HG02840 (cell line): ENCODE results near the gene ABLIM3.
"Not testable (repeated sequence)": the region's sequence is repeated elsewhere in the genome, so short reads cannot be mapped to it uniquely, and the experiment has no call there.

Source experiments
- ATAC-seq: cut with Tn5 transposase; IDR thresholded peaks from one replicate; pipeline ENCODE4 v1.9.1; 2021; ENCODE audit warnings: mild to moderate bottlenecking, moderate library complexity, moderate number of reproducible peaks; ENCODE audit not compliant: unreplicated experiment, low FRiP score

ABLIM3 gene

DNA sequence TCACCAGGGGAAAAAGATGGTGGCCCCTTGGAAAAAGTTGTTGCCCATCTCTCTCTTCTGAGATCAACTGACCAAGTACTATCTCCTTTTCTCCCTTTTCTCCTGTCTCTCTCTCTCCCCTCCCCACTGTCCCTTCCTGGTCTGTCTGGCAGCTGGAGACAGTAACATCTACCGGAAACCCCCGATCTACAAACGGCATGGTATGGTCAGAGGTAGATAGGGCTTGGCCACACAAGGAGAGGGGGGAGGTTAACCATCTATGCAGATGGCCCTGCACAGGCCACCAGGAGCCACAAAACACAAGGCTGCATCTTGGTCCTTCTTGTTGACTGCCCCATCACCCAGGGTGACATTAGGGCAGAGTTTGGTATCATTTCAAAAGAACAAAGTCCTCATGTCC lies 101.0 kb downstream of the ABLIM3 start:
- no peak for ATAC-seq

DNA sequence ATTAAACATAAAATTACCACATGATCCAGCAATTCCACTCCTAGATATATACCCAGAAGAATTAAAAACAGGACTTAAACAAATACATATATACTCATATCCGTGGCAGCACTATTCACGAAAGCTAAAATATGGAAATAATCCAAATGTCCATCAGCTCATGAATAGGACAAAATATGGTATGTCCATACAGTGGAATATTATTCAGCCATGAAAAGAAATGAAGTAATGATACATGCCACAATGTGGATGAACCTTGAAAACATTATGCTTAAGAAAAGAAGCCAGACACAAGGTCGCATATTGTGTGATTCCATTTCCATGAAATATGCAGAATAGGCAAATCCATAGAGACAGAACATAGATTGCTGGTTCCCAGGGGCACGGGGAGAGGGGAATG lies 105.6 kb downstream of the ABLIM3 start:
- no peak for ATAC-seq

DNA sequence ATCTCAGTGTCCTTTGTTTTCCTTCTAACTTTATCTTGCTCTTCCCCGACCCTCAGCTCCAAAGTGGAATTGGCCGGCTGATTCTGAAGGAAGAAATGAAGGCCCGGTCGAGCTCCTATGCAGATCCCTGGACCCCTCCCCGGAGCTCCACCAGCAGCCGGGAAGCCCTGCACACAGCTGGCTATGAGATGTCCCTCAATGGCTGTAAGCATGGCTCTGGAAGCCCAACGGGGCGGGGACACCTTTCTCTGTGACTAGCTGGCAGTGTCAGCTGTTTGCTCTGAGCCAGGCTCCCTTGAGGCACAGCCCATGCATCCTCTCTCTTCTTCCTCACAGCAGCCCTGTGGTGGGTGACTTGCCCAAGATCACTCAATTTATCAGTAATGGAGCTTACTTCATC lies 106.4 kb downstream of the ABLIM3 start:
- no peak for ATAC-seq

DNA sequence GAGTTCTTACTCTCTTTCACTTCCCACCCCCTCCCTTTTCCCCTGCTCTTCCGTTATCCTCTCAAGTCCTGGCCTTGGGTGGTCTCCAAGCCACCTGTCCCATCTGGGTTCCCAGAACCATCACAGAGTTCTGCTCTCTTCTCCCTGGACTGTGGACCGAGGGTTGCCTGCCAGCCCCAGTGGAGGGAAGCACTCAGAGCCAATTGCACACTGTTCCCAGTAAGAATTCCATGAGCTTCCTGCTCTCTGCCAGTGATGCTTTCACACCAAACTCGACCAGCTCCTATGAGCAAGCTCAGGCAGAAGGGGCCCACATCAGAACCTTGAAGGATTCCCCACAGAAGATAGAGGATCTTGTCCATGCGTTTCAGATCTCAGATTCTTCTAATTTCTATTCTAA lies 110.3 kb downstream of the ABLIM3 start:
- no peak for ATAC-seq

- ATAC-seq, result no peak
These were observed 113.2 kb downstream of the ABLIM3 start for GRCh38 chr5:149254506-149254905.

DNA sequence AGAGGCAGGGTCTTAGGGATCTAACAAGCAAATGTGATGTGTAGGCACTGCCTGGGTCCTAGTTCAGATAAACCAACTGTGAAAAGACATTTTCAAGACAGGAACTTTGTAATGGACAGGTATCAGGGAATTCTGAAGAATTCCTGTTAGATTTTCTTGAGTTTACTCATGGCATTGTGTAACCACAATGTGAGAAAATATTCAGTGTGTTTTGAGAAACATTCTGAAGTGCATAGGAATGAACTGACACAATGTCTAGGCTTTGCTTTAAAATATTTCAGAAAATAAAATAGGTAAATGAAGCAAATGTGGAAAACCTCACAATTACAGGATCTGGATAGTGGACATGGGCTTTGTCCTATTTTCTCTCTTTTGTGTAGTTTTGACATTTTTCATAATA lies 115.2 kb downstream of the ABLIM3 start:
- no peak for ATAC-seq

DNA sequence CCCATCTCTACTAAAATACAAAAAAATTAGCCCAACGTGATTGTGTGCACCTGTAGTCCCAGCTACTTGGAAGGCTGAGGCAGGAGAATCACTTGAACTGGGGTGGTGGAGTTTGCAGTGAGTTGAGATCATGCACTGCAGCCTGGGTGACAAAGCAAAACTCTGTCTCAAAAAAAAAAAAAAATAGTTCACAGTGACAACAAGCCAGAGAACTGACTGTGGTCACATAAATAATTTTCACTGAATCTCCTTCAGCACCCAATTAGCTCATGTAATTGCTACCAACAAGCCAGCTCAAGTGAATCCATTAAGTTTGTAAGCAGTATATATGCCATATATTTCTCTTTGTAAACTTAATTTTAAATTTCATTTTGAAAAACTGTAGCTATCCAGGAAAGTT lies 115.8 kb downstream of the ABLIM3 start:
- no peak for ATAC-seq

DNA sequence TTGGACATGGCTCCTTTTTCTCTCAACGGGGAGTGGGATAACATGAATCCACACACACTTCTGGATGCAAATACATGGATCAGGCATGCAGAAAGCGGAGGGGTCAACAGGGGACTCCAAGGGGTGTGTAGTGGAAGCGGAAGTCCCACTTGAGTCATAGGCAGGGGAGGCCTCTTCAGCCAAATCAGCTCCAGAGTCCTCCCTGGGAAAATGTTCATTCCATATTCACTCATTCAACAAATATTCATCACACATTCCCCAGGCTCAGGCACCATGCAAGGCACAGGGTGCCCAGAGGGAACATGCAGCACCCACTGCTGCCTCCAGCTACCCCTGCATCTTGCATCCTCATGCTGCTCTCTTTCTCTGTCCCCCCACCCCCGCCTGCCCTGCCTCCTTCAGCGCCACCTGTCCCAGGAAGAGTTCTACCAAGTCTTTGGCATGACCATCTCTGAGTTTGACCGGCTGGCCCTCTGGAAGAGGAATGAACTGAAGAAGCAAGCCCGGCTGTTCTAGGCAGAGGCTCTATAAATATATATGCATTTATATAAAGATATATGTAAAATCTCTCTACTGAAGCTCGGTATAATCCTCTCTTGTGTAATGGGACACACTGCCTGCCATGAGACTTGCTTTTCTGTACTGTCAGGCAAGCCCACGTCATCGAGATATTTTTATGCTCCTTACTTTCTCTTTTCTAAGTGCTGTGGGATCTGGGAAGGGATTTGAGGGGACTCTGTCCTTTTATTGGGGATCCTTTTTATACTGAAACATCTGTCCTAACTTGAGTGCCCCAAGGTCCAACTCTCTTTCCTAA lies 116.8 kb downstream of the ABLIM3 start:
- ATAC-seq, result no peak

DNA sequence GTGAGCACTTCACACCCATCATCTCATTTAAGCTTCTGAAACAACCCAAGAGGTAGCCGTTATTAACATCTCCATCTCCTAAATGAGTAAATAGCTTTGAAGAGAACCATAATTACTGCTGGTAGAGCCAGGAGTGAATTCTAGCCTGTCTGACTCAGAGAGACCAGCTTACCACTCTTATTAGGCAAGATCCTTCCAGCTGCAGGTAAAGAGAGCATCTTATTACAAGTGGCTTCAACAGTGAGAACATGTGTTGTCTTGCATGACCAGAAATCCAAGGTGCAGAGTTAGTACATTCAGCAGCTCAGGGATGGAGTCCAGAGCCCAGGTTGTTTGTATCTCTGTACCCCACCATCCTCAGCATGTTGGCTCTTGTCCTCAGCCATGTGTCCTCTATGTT lies 119.5 kb downstream of the ABLIM3 start:
- no peak for ATAC-seq

DNA sequence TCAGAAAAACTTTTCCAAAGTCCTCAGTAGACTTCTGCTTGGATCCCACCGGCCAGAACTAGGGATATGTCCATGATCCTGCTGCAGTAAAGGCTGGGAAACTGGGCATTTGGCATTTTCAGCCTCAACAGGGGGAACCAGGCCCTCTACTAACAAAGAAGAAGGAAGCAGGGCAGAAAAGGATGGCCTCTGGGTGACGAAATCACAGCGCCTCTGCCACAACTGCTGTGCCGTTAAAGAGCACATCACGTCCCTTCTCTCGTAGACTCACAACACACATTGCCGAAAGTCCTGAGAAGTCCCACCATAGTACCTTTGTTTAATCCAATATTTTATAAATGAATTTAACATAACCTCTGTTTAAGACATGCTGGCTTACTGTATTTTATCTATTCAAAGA lies 120.0 kb downstream of the ABLIM3 start:
- ATAC-seq, result no peak

GRCh38 chr5:149262315-149262714 lies 121.0 kb downstream of the ABLIM3 start:
- no peak for ATAC-seq

GRCh38 chr5:149264439-149265067 lies 123.3 kb downstream of the ABLIM3 start:
- ATAC-seq, result peak; percentile 90

DNA sequence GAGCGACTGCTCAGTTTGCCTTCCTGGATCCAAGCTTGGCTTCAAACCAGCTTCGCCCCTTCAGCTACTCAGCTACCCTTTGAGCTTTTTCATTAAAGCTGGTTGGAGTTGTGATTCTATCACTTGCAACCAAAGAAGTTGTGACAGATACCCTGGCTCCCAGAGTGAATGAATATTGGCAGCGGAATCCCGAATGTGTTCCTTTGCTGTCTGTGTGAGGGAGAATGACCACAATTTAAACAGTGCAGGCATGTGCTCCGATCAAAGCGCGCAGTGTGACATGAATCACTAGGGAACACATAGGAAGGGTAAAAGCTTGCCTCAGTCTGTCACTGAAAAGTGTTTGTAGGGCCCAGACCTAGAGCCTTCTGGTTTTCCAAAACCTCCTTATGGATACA lies 123.8 kb downstream of the ABLIM3 start:
- ATAC-seq, result no peak

DNA sequence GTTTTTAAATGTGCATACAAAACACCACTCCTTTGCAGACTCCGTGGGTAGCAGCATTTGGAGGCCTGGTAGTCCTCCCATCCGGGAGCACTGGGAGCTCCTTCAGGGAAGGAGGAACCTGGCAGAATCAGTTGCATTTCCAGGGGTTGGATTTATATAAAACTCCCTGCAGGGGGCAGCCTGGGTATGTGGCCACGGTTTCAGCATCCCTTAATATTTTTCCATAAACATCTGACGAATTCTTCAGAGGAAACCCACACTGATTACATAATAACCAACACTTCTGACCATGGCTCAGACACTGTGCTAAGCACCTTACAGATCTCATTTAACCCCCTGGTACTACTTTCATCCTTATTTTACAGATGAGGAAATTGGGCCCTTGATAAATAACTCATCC lies 124.3 kb downstream of the ABLIM3 start:
- ATAC-seq, result no peak

DNA sequence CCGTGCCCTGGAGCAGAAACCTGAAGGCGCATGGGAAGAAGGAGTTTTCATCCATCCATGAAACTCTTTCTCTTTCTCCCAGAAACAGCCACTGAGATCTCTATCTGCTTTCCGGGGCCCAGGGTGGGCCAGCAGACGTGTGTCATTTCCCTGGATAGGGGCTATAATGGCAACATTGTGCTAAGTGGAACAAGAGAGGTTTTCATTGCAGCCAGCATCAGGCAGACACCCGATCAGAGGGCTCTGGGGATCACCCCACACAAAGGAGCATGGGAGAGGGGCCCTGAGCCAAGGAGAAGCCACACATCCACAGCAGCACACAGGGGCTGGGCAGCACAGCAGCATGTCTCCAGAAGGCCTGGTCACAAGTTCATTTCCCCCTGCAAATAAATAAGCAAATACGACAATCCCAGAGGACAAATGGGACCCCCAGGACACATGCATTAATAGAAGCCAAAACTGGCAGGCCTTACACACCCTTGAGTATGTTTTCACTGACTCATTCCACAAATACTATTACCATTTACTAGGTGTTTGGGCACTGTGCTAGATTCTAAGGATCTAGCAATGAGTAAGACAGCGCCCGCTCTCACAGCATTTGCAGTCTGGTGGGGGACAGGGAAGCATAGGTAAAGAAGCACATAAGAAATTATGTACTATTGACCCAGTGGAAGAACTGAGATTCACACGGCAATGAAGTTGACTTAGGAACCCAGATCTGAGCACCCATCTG lies 126.1 kb downstream of the ABLIM3 start:
- ATAC-seq, result no peak

DNA sequence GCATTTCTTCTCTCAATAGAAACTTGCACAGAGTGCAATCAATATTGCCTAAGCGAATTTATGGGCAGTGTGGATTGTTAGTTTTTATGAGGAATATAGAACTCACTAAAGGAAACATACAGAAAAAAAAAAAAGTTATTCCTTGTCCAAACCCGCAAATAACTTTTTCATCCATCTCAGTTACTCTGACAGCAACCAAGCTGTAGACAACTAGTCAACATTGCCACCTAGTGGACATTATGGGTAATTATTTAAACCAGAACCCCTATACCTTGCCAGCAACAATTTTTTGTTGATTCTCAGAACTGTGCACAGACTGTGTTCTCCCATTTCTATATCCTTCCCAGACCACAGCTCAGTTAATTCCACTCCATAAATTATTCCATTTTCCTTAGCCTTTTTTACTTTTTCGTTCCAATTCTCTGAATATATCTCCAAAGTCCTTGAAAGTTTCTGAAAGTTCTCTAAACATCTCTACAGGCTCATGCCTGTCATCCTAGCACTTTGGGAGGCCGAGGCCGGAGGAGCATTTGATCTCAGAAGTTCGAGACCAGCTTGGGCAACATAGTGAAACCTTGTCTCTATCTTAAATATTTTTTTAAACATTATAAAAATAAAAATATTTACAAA lies 127.8 kb downstream of the ABLIM3 start:
- ATAC-seq, result no peak

DNA sequence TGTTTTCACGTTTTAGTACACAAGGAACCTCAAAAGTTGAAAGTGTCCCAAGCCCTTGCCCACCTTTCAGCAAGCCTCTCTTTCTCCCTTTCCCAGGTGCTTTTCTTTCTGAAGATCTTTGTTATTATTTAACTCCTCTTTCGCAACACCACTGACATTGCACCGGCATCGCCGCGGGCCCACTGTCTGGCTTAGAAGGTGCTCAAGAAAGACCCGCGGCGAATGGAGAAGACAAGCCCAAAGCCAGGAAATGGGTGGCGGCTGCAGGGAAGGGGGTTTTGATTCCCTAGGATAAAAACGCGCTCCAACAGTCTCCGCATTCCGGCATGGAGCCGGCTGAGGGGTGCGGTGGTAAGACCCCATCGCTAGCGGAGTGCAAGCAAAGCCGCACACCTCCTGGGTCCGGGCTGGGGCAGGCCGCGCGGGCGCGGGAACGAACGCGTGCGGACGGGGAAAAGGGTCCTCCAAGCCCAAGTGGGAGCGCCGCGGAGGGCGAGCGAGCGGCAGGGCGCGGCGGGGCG lies 130.0 kb downstream of the ABLIM3 start:
- no peak for ATAC-seq

- ATAC-seq, result no peak
These were observed 130.6 kb downstream of the ABLIM3 start, which contains the start of gene AFAP1L1 for GRCh38 chr5:149271716-149272563. Gene AFAP1L1, plus strand, starts transcription at chr5:149271859. Its CDS starts 110 bp downstream, at chr5:149271969.

GRCh38 chr5:149272781-149273180 lies 131.5 kb downstream of the ABLIM3 start:
- not testable (repeated sequence) for ATAC-seq

DNA sequence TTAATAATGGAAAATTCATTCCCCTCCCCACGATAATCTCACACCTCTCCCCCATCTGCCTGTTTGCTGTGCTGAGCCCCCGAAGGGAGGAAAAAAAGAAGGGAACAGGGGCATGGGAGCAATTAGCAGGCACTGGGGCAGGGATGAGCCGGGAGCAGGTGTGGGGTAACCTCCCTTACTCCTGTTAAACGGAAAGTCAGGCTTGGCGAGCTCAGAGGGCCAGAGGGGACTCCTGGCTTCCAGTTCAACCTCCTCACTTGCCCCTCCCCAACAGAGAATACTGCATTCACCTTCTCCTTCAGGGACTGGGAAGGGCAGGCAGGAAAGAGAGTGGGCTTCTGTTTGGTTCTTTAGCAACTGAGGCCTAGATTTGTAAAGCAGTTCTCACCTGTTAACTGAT lies 131.9 kb downstream of the ABLIM3 start:
- no peak for ATAC-seq
